D721Med (cell line): ENCODE results near the gene MSRB2.
"Not testable (repeated sequence)": the region's sequence is repeated elsewhere in the genome, so short reads cannot be mapped to it uniquely, and the experiment has no call there.

Source experiments
- DNase-seq: peaks from one replicate; pipeline ENCODE4 v3.0.0; 2011; ENCODE audit warnings: low spot score; ENCODE audit not compliant: insufficient read length
- FAIRE-seq: peaks from 2 replicates; lab custom pipeline; 2011; peaks lifted over from hg19 to GRCh38; lab: Jason Lieb, UNC
- TF ChIP-seq, protein P1 (sequence below): IDR thresholded peaks from 2 replicates; pipeline ENCODE4 v1.5.1; 2012; ENCODE audit warnings: mild to moderate bottlenecking, control low read depth; ENCODE audit not compliant: insufficient read depth; ENCODE audit errors: missing control alignments

Gene MSRB2

DNA sequence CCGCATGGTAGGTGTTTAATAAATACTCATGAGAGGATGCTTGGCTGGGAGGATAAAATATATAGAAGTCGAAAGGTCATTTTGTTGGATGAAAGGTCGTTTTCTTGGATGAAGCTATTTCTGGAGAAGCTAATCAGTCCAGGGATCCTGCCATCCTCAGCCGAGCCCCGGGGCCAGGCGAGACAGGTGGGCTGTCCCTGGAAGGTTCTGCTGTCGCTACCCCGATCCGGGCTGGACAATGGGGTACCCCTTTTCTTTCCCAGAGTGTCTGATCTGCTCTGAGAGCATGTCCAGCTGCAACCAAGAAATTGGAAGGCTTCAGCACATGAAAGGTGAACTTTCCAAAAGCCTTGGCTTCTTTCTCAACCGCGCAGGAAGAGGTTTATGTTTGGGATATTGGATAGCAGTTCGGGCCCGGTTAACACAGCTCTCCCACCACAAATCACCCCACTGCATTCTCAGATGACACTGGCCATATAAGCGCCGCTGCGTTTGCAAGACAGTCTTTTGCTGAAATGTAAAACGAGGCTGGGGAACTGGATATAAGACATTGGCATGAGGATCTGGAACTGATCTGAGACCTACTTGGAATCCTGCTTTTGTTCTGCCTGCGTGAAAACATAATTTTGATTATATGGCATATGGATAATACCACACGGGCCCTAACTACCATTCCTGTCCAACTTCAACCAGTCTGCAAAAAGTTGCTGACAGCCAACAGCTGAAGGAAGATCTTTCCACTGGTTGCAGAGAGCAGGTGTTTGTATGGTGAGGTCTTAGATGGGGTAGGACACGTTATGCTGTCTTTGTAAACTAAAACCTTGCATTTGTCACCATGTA, 31.2 kb upstream of the MSRB2 start:
- DNase-seq (no peak), FAIRE-seq (no peak)
- TF ChIP-seq, protein P1, sequence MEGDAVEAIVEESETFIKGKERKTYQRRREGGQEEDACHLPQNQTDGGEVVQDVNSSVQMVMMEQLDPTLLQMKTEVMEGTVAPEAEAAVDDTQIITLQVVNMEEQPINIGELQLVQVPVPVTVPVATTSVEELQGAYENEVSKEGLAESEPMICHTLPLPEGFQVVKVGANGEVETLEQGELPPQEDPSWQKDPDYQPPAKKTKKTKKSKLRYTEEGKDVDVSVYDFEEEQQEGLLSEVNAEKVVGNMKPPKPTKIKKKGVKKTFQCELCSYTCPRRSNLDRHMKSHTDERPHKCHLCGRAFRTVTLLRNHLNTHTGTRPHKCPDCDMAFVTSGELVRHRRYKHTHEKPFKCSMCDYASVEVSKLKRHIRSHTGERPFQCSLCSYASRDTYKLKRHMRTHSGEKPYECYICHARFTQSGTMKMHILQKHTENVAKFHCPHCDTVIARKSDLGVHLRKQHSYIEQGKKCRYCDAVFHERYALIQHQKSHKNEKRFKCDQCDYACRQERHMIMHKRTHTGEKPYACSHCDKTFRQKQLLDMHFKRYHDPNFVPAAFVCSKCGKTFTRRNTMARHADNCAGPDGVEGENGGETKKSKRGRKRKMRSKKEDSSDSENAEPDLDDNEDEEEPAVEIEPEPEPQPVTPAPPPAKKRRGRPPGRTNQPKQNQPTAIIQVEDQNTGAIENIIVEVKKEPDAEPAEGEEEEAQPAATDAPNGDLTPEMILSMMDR, result no peak

DNA sequence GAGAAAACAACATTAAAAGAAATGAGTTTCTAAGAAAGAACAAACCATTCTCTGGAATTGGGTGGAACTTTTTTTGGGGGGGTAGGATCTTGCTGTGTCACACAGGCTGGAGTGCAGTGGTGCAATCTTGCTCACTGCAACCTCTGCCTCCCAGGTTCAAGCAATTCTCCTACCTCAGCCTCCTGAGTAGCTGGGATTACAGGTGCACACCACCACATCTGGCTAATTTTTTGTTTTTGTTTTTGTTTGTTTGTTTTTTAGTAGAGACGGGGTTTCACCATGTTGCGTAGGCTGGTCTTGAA, 30.6 kb upstream of the MSRB2 start:
- not testable (repeated sequence) for DNase-seq, FAIRE-seq

DNA sequence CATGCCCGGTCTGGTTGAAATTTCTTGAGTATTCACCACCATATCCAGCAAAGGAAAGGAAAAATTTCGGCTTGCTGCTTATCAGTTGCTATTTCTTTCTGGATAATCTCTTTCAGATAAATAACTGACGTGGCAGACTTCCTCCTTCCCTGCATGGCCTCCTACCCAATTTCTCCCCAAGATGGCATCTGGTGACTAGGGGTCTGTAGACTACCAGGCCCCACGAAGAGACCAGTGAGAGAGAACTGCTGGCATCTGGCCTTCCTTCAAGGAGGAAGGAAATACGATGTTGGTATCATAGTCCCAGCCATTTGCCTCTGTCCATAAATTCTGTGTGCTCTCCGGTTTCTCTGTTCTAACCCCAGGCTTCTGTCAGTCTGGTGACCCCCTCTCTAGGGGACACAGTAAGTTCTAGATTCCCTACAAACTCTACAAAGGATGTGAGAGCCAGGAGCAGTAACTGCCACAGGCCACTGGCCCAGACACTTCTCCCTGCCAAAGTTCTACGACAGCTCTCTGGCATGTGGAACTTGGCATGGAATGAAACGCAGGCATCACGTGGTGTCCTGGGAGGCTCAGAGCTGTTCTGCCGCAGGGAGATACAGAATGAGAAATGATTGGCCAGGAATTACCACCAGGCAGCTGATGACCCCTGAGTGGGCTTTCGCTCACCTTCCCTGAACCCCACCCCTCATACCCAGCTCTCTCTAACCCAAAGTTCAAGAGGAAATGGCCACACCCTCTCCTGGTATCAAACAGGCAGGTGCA, 30.0 kb upstream of the MSRB2 start:
- DNase-seq (no peak), FAIRE-seq (no peak)
- TF ChIP-seq, protein P1, result no peak

DNA sequence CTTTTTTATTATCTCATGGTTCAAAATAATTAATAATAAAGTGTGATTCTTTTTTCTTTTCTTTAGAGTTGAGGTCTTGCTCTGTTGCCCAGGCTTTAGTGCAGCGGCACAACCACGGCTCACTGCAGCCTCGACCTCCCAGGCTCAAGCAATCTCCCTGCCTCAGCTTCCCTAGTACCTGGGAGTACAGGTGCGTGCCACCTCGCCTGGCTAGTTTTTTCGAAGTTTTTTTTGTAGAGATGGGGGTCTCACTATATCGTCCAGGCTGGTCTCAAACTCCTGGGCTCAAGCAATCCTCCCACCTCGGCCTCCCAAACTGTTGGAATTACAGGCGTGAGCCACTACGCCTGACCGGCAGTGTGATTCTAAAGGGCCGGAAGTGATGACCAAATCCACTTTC, 28.0 kb upstream of the MSRB2 start:
- FAIRE-seq (no peak), DNase-seq (no peak)
- TF ChIP-seq, protein P1, result no peak

DNA sequence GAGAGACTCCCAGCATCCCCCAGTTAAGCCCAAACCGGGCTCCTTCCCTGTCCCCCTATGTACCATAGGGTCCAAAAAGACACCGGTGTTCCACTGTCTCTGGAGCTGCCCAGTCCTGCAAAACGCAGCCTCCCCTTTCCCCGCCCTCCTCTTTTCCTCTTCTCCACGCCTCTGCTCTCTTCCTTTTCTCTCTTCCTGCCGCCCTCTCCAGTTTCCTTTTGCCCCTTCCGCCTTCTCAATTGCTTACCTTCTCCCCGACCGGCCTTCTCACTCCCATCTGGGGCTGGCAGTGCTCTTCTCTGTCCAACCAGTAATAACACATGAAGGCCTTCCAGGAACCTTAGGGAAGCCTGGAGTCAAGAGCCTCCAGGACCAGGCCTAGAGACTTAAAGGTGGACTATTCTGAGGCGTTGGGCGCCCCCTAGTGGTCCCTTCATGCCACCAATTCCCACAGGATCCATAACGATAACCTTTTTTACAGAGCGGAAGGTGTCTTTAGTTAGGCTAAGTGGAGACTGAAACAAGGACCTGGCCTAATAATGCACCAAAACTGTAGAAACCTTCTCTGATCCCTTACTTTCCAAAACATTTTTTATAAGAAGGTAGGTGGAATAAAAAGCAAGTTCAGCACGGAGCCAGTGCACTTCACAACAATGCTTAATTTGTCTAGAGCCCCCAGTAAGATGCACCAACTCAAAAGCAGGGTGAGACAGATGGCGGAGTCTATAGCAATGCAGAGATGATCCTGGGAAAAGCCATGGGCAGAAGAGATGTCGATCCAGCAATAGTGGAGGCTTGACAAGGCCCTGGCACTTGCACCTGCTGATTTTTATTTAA, 27.2 kb upstream of the MSRB2 start:
- TF ChIP-seq, protein P1, result peak; percentile 85
- no peak for FAIRE-seq
- peak; percentile 38 for DNase-seq

DNA sequence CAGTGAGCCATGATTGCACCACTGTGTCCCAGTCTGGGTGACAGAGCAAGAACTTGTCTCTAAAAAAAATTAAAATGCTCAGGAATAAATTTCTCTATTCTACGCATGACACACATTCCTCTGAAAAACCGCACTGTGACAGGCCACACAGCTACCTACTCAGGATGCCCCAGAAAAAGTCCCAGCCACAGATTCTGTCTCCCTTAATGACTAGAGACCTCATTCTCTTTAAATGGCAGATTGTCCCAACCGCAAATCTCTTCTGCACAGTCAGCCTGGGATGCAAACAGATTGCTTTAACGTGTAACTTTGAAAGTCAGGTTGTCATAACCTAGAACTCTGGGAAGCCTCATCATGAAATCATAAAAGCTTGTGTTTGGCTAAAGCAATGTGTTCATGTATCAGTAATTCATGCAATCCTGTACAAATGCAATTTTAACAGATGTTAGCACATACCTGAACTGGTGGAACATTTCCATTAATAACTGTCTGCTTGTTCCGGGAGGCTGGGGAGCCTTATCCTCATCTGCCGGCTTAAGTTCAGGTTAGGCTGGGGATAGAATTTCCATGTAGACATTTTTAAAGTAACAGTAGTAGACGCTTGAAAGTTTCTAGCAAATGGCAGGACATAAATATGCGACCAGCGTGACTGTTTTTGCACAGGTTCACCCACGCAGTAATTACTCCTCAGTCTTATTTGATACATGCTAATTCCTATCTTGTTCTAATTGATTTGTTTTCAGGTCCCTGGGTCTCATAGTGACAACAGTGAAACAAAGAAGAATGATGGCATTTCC, 26.2 kb upstream of the MSRB2 start:
- DNase-seq (no peak), FAIRE-seq (no peak)
- TF ChIP-seq, protein P1, result no peak

DNA sequence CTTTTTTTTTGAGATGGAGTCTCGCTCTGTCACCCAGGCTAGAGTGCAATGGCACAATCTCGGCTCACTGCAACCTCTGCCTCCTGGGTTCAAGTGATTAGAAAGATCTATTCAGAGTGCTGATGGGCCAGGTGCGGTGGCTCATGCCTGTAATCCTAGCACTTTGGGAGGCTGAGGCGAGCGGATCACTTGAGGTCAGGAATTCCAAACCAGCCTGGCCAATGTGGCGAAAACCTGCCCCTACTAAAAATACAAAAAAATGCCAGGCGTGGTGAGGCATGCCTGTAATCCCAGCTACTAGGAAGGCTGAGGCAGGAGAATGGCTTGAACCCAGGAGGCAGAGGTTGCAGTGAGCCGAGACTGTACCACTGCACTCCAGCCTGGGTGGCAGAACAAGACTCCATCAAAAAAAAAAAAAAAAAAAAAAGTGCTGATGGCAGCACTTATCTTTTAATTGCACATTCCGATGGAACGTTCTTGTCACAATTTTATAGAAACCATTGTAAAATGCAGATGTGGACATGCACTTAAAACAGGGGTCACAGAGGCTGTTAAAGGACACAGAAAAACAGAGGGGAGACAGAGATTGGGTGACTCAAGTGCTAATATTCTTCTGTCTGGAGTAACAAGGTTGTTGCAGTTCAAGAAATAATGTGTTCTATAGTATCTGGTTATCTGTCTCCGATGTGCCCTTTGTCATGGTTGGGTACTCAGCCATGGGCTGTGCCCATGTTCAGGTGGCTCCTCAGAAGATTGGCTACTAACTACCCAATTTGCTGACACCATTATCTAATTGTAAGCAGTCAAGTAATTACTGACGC, 25.1 kb upstream of the MSRB2 start:
- FAIRE-seq, DNase-seq: not testable (repeated sequence)
